ENCODE data around the gene ARF3.

The ARF3 gene

GRCh38 chr12:48957141-48958048 lies at the start of gene ARF3:
TSS of gene ARF3 (minus strand) at chr12:48957487. CDS start at chr12:48941095, 16,392 bp downstream.
- TF ChIP-seq, protein P1, sequence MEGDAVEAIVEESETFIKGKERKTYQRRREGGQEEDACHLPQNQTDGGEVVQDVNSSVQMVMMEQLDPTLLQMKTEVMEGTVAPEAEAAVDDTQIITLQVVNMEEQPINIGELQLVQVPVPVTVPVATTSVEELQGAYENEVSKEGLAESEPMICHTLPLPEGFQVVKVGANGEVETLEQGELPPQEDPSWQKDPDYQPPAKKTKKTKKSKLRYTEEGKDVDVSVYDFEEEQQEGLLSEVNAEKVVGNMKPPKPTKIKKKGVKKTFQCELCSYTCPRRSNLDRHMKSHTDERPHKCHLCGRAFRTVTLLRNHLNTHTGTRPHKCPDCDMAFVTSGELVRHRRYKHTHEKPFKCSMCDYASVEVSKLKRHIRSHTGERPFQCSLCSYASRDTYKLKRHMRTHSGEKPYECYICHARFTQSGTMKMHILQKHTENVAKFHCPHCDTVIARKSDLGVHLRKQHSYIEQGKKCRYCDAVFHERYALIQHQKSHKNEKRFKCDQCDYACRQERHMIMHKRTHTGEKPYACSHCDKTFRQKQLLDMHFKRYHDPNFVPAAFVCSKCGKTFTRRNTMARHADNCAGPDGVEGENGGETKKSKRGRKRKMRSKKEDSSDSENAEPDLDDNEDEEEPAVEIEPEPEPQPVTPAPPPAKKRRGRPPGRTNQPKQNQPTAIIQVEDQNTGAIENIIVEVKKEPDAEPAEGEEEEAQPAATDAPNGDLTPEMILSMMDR (IDR thresholded peaks at IDR 0.05; ENCODE audit: low read depth, low read length, missing control alignments), result no peak
- H3K4me3 ChIP-seq (ENCODE audit: low read depth, low read length), result peak within 1 kb of the TSS; percentile 96
- in situ Hi-C loops (cut with HindIII; ENCODE audit: low sequenced_read_pairs), result no loop called here
- peak; percentile 72 for DNase-seq (ENCODE audit: low read depth)

- no peak for DNase-seq (ENCODE audit: low read depth)
- in situ Hi-C loops (cut with HindIII; ENCODE audit: low sequenced_read_pairs), result no loop called here
- H3K4me3 ChIP-seq (ENCODE audit: low read depth, low read length), result no peak overlapping the region
- TF ChIP-seq, protein P1 (IDR thresholded peaks at IDR 0.05; ENCODE audit: low read depth, low read length, missing control alignments), result no peak
Observed at GRCh38 chr12:49000346-49000745, 43.1 kb upstream of the ARF3 start.

GRCh38 chr12:48999371-49000131 lies 42.3 kb upstream of the ARF3 start, which contains the start of gene DDN:
TSS of gene DDN (minus strand) at chr12:48999375. CDS start at chr12:48999287, 88 bp downstream.
- TF ChIP-seq, protein P1 (IDR thresholded peaks at IDR 0.05; ENCODE audit: low read depth, low read length, missing control alignments), result no peak
- H3K4me3 ChIP-seq (ENCODE audit: low read depth, low read length), result peak within 1 kb of the TSS; percentile 29
- DNase-seq (ENCODE audit: low read depth), result no peak
- in situ Hi-C loops (cut with HindIII; ENCODE audit: low sequenced_read_pairs), result no loop called here

DNA sequence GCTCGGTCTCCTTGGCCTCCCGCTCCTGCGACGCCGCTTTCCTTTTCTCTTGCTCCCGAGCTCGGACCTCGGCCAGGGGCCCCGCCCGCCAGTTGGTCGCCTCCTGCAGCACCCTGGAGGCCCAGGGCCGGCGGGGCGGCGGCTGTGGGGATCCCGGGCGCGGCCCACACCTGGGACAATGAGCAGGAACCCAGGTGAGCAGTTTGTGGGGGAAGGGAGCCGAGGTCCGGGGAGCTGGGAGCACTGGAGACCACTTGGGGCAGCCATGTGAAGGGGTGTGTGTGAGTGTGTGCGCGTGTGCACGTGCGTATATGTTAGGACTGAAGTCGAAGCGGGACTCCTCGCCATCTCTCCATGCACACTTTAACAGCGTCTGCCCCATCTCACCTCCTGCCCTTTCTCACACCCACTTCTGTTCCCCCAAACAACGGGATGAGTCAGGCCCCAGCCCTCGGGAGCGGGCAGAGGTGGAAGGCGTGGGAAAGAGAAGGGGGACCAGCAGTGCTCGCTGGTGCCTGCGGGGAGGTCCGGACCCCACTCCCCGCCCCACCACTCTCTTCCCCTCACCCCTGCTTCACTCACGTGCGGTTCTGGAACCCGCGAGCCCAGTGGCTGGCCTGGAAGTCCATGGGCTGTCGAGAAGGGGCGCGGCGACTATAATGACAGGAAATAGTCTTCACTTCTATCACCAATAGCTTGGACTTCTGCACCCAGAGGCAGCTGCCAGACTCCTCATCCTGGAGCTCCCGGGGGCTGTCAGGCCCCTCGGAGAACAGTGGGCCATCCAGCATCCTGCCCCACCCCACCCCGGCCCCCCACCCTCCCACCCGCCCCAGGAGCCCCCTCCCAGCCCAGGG lies 41.4 kb upstream of the ARF3 start:
- TF ChIP-seq, protein P1 (IDR thresholded peaks at IDR 0.05; ENCODE audit: low read depth, low read length, missing control alignments), result no peak
- in situ Hi-C loops (cut with HindIII; ENCODE audit: low sequenced_read_pairs), result no loop called here
- peak overlapping the region; percentile 29 for H3K4me3 ChIP-seq (ENCODE audit: low read depth, low read length)
- no peak for DNase-seq (ENCODE audit: low read depth)

GRCh38 chr12:48997719-48998496 lies 40.6 kb upstream of the ARF3 start:
- in situ Hi-C loops (cut with HindIII; ENCODE audit: low sequenced_read_pairs), result no loop called here
- peak overlapping the region; percentile 29 for H3K4me3 ChIP-seq (ENCODE audit: low read depth, low read length)
- no peak for DNase-seq (ENCODE audit: low read depth)
- TF ChIP-seq, protein P1 (IDR thresholded peaks at IDR 0.05; ENCODE audit: low read depth, low read length, missing control alignments), result no peak
